ENCODE measurements around the gene OTUD5. TPM values are rescaled to one million over a fixed set of nuclear protein-coding genes. Genes with fewer than 3 reads are reported as not detected.
A peak's percentile ranks its signal among the peaks of the same experiment; 100 is the strongest.

The OTUD5 gene
- total and polyA plus RNA-seq, 7 donors: 22.4 to 41.4 (median 35.3) TPM

GRCh38 chrX:48897625-48898306 is 59.6 kb downstream of the OTUD5 start, which contains the start of the genes PQBP1 and TIMM17B:
PQBP1 (plus strand) TSS chrX:48897930; CDS start chrX:48898510, 580 bp downstream.
TIMM17B (minus strand) TSS chrX:48897768; CDS start chrX:48897749, 19 bp downstream.
- Histone ChIP-seq H3K4me1 (peaks cover 0 to 19% (median 17%) of the 10 kb centered on the region in 4 donors), H3K27ac (peak within 1 kb of the TSS; percentile 94 to 98 (median 95)), H3K27me3 (no peaks in the 10 kb centered on the region), H3K36me3 (peaks cover 0 to 34% (median 6%) of the 10 kb centered on the region in 4 donors), H3K4me3 (peak within 1 kb of the TSS; percentile 59 to 70 (median 66)), H3K9me3 (no peaks in the 10 kb centered on the region)
- WGBS, 2 donors: 0 to 1% methylated on average over 49 of the region's 49 CpGs
- TF ChIP-seq POLR2A (IDR thresholded peaks at IDR 0.05): peak; percentile 59 to 69
- TF ChIP-seq CTCF (IDR thresholded peaks at IDR 0.05): no peak
- TF ChIP-seq POLR2AphosphoS5 (IDR thresholded peaks at IDR 0.05): peak; percentile 86 to 93 (median 88)
- TF ChIP-seq EP300 (IDR thresholded peaks at IDR 0.05): no peak
- DNase-seq: peak; percentile 96
- intact Hi-C loops (cut with DNase I): loop anchor here (10.0 kb wide), 1 partner anchor 223 kb away; no protein-coding TSS in a partner anchor

- TF ChIP-seq POLR2AphosphoS5 (IDR thresholded peaks at IDR 0.05) (no peak), POLR2A (IDR thresholded peaks at IDR 0.05) (no peak), CTCF (IDR thresholded peaks at IDR 0.05) (no peak), EP300 (IDR thresholded peaks at IDR 0.05) (peak in 1 of 4 donors; percentile 11)
- DNase-seq: peak; percentile 92
- Histone ChIP-seq H3K9me3 (no peaks in the 10 kb centered on the region), H3K36me3 (peaks cover 0 to 28% (median 4%) of the 10 kb centered on the region in 4 donors), H3K4me3 (peak overlapping the region; percentile 59 to 70 (median 66)), H3K27me3 (no peaks in the 10 kb centered on the region), H3K4me1 (peaks cover 0 to 19% (median 19%) of the 10 kb centered on the region in 4 donors), H3K27ac (peak overlapping the region; percentile 94 to 98 (median 95))
- WGBS, 2 donors: 0% methylated on average over 38 of the region's 38 CpGs
- intact Hi-C loops (cut with DNase I): loop anchor here (10.0 kb wide), 1 partner anchor 222 kb away; no protein-coding TSS in a partner anchor
These were observed 60.2 kb downstream of the OTUD5 start for GRCh38 chrX:48897157-48897624.

- DNase-seq: no peak
- peak overlapping the region; percentile 59 to 70 (median 66) for H3K4me3 ChIP-seq
- H3K27me3 ChIP-seq: no peaks in the 10 kb centered on the region
- peaks cover 0 to 22% (median under 1%) of the 10 kb centered on the region in 4 donors for H3K36me3 ChIP-seq
- H3K27ac ChIP-seq: peak overlapping the region; percentile 94 to 98 (median 95)
- WGBS, 2 donors: 54 to 55% methylated on average over 9 of the region's 9 CpGs
- intact Hi-C loops (cut with DNase I): loop anchor here (10.0 kb wide), 1 partner anchor 222 kb away; no protein-coding TSS in a partner anchor
- peaks cover 0 to 24% (median 23%) of the 10 kb centered on the region in 4 donors for H3K4me1 ChIP-seq
- TF ChIP-seq POLR2A (IDR thresholded peaks at IDR 0.05) (no peak), POLR2AphosphoS5 (IDR thresholded peaks at IDR 0.05) (no peak)
- H3K9me3 ChIP-seq: no peaks in the 10 kb centered on the region
These were observed 60.8 kb downstream of the OTUD5 start for GRCh38 chrX:48896611-48897011.

GRCh38 chrX:48894891-48895290 is 62.5 kb downstream of the OTUD5 start:
- H3K9me3 ChIP-seq: no peaks in the 10 kb centered on the region
- H3K27me3 ChIP-seq: no peaks in the 10 kb centered on the region
- H3K4me3 ChIP-seq: no peak overlapping the region
- DNase-seq: no peak
- H3K27ac ChIP-seq: no peak overlapping the region
- WGBS, 2 donors: 89 to 96% methylated on average over 6 of the region's 6 CpGs
- peaks cover 0 to 28% (median 23%) of the 10 kb centered on the region in 4 donors for H3K4me1 ChIP-seq
- TF ChIP-seq POLR2A (IDR thresholded peaks at IDR 0.05) (no peak), POLR2AphosphoS5 (IDR thresholded peaks at IDR 0.05) (no peak), CTCF (IDR thresholded peaks at IDR 0.05) (no peak), EP300 (IDR thresholded peaks at IDR 0.05) (no peak)
- intact Hi-C loops (cut with DNase I): loop anchor here (5.0 to 10.0 kb wide), 2 partner anchors 62 to 220 kb away; partner anchors contain the start of gene OTUD5
- H3K36me3 ChIP-seq: peaks cover 0 to 14% (median 0%) of the 10 kb centered on the region in 4 donors
